ENCODE measurements around the gene IGLL1.
"Not testable (repeated sequence)": the region's sequence is repeated elsewhere in the genome, so short reads cannot be mapped to it uniquely, and the experiment has no call there.

Gene IGLL1

DNA sequence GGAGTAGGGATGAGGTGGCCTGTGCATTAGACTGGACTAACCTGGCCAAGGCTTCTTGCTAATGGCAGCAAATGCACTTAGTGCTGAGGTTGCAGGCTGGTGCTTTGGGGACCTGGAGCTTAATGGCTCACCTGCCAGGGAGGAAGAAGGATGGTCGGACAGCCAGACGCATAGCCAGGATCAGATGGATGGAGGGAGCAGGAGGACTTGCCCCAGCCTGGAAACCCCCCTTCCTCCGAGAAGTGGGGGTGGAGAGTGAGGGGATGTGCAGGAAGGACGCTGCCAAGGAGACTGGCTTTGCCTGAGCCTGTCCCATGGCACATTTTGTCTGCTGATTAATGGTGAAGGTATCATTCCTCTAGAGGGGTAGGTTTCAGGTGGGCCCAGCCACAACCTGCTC lies 17.9 kb downstream of the IGLL1 start:
- no peak for DNase-seq

DNA sequence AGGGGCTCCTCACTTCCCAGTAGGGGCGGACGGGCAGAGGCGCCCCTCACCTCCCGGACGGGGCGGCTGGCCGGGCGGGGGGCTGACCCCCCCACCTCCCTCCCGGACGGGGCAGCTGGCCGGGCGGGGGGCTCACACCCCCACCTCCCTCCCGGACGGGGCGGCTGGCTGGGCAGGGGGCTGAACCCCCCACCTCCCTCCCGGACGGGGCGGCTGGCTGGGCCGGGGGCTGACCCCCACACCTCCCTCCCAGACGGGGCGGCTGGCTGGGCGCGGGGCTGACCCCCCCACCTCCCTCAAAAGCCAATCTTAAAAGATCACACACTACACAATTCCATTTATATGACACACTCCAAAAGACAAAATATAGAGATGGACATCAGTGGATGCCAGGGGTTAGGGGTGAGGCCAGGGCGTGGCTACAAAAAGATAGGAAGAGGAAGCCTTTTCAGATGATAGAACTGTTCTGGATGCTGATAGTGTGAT lies 19.0 kb downstream of the IGLL1 start:
- not testable (repeated sequence) for DNase-seq

DNA sequence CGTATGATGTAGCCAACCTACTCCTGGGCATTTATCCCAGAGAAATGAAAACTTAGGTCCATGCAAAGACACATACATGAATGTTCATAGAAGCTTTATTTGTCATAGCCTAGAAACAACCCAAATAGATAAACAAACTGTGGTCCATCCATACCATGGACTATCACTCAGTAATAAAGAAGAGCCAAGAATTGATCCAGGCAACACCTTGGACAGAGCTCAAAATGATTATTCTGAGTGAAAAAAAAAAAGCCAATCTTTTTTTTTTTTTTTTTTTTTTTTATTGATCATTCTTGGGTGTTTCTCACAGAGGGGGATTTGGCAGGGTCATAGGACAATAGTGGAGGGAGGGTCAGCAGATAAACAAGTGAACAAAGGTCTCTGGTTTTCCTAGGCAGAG lies 19.9 kb downstream of the IGLL1 start:
- DNase-seq = not testable (repeated sequence)

DNA sequence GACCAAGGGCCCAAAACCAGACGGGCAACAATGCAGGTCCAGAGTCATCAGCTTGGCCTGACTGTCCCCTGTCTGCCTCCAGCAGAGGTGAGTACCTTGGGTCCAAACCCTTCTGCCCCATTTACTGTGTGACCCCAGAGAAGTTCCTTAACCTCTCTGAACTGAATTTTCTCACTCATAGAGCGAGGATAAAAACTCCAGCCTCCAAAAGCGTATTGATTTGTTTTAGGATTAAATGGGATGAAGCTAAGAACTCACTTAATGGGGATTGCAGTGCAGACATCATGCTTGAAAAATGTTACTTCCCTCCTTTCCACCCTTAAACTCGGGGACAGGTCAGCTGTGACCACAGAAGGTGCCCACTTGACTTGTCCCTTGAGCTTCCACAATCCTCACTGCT lies 22.6 kb downstream of the IGLL1 start:
- no peak for DNase-seq

DNA sequence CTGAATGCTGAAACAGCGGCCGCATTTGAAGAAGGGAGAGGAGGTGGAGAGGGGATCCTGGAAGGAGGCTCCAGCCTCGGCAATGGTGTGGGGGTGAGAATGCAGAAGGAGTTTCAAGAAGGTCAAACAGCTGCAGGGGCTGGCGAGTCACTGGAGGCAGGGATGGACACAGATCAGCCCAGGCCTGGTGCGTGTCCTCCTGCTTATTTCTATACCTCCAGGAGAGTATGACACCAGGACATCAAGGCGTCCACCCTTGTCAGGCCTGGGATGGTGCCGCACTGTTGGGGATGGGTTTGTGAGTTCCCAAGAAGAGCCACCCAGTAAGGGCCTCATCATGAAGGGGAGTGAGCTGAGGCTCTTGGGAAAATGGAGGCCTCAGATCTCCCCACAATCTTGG lies 23.1 kb downstream of the IGLL1 start:
- DNase-seq = no peak

DNA sequence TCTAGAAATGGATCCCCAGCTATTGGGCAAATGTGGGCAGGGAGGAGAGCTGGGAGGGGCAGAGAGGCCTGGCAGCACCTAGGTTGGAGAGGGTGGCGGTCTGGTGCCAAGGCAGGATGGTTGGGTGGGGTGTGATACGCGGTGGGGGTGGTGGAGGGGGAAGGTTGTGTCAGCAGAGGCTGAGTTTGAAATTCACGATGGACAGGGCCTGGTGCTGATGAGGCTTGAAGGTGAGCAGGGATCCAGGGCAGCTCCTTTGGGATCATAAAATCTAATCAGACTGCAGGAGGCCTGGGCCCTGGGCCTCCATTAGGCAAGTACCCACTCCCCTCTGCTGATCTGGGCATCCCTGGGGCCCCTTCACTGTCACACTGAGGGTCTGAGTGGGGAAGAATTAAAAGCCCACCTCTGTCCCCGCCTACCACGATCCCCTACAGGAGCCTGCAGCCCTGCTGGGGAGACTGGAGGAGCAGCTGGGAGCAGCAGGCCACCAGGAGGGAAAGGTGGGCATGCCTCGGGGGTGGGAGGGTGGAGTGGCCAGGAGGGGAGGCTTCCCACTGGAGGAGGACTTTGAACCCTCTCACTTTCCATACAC lies 24.0 kb downstream of the IGLL1 start:
- no peak for DNase-seq

DNA sequence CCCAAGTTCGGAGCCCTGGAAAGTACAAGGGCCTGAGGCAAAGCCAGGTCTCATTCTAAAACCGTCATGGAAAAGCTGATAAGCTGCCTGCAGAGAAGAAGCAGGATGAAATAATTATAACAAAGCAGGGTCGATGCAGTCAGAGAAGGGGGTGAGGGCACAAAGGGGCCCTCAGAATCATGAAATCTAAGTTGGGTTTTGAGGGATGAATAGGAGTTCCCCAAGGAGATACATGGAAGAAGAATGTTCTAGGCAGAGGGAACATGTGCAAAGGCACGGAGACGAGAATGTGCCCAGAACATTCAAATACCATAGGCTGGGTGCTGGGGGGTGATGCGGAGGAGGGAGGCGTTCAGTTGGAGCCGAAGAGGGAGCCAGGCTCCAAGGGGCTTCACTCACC lies 25.0 kb downstream of the IGLL1 start:
- DNase-seq = no peak

DNA sequence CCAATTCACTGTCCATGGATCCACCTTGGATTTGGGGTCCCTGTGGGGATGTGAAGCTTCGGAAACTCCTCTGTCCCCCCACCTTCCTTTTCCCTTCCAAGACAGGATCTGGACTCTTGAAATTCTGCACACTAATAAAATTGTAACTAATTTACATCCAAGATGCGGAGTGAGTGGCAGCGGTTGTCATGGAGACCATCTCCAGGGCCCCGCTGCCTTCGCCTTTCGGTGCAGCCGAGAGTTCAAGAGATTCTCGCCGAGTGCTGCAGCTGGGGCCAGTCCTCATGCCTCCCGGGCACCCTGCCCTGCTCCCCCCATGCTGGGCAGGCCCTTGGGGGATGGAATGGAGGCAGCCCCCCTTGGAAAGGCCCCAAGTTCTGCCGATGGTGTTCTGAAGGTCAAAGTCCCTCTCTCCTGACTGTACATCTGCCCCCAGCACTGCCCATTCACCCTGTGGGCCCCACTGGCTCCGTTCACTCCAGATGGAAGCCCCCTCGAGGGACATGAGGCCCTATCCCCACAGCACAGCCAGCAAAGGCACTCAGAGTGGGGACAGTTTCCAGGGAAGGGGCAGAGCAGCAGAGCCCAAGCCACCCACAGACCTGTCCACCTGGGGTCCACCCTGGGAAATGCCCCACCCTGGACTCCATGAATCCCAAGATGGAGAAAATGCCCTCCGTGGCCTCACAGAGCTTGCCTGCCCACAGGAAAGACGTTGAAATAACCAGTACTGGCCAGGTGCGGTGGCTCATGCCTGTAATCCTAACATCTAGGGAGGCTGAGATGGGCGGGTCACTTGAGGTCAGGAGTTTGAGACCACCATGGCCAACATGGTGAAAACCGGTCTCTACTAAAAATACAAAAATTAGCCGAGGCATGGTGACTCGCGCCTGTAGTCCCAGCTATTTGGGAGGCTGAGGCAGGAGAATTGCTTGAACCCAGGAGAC lies 25.9 kb downstream of the IGLL1 start:
- DNase-seq = no peak

DNA sequence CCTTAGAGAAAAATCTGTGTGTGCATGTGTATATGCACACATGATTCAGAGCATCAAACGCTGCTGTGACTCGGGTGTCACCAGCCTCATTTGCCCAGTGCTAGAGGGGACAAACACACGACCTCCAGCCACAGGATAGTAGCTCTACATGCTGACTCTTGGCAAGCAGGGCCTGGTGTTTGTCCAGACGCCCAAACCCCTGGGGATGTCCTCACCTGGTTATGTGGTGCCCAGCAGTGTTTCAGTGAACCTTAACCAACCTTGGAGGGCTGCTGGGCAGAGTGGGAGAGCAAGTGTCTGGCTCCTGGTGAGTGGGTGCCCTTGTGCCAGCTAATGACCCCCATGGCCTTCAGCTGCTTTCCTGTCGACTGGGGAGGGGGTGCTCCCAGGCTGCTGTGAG lies 26.7 kb downstream of the IGLL1 start:
- no peak for DNase-seq

DNA sequence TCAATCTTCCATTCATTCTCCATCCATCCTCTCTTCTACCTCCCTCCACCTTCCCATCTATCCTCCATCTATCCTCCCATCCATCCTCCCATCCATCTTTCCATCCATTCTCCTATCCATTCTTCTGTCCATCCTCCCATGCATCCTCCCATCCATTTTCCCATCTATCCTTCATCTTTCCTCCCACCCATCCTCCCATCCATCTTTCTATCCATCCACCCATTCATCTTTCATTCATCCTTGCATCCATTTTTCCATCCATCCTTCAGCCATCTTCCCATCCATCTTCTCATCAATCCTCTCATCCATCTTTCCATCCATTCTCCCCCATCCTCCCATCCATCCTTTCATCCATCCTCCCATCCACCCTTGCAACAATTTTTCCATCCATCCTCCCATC lies 27.5 kb downstream of the IGLL1 start:
- no peak for DNase-seq

DNA sequence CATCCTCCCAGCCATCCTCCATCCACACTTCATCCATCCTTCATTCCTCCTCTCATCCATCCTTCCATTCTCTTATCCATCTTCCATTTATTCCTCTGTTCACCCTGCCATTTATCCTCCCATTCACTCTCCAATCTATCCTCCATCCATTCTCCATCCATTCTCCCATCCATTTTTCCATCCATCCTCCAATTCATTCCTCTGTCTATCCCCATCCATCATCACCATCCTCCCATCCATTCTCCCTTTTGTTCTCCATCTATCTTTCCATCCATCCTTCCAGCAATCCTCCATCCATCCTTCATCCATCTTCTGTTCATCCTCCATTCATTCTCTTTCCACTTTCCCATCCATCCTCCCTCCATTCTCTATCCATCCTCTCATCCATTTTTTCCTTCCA lies 28.7 kb downstream of the IGLL1 start:
- no peak for DNase-seq

DNA sequence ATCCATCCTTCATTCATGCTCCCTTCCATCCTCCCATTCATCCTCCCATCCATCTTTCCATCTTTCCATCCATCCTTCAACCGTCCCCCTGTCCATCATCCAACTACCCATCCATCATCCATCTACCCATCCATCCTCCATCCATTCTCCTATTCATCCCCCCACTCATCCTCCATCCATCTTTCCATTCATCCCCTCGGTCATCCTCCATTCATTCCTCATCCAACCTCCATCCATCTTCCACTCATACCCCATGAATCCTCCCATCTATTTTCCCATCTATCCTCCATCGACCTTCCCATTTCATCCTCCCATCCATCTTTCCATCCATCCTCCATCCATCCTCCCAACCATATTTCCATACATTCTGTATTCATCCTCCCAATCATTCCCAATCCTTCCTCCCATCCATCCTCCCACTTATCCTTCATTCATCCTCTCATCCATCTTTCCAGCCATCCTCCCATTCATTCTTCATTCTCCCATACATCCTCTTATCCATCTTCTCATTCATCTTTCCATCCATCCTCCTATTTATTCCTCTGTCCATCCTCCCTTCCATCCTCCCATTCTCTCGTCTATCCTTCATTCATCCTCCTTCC lies 29.9 kb downstream of the IGLL1 start:
- DNase-seq = no peak

DNA sequence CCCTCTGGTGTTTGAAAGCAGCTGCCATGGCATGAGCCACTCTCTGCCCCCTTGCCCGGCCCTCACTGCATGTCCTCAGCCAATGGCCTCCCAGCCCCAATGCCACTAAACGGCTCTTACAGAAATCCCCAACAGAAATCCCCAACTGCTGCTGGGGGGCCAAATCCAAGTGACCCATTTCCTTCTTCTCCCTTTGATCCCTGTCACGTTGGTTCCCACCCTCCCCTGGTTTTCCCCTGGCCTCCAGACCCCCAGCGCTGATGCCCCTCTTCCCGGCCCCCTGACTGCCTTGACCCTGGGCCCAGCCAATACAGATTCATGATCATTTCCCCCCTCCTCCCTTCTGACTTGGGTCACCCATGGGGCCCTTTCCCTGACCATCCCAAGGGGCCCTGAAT lies 30.9 kb downstream of the IGLL1 start:
- DNase-seq = no peak

DNA sequence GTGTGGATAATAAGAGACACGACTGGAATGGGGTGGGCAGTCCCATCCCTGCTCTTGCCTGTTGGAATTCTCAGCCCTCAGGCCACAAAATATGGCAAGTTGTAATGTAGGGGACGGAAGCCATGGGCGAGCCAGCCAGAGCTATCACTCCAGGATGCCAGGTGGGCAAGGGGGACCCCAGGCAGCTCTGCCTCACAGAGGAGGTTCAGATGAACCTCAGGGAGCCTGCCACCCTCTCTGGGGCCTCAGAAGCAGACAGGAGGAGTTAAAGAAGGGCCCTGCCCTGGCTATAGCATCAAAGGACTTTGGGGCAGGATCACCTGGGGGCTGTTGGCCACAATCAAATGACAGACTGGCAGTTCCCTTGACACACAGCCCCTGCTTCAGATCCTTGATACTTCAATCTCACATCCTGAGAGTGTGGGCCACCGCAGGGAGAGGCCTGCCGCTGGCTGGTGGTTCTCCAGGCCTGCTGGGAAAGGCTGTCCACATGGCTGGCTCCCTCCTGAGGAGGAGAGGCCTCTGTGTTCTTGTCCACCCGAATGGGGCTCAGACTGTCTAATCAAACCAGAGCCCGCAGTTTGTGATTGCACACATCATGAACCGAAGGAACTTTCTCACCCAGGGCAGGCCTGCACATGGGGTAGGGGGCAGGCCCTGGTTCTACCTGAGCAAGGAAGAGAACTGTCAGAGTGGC lies 31.4 kb downstream of the IGLL1 start:
- no peak for DNase-seq

DNA sequence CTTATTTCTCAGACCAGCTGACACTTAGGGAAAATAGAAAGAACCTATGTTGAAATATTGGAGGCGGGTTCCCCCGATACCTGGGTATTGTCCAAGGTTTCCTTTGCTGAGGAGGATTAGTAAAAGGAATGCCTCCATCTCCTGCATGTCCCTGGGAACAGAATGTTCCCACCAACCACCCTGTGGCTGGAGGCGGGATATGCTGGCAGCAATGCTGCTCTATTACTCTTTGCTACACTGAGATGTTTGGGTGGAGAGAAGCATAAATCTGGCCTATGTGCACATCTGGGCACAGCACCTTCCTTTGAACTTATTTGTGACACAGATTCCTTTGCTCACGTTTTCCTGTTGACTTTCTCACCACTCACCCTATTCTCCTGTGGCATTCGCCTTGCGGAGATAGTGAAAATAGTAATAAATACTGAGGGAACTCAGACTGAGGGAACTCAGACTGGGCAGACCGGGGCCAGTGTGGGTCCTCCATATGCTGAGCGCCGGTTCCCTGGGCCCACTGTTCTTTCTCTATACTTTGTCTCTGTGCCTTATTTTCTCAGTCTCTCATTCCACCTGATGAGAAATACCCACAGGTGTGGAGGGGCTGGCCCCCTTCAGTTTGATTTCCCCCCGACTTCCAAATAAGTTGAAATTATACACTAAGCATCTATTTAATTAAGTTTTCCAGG lies 32.1 kb downstream of the IGLL1 start:
- DNase-seq = no peak

DNA sequence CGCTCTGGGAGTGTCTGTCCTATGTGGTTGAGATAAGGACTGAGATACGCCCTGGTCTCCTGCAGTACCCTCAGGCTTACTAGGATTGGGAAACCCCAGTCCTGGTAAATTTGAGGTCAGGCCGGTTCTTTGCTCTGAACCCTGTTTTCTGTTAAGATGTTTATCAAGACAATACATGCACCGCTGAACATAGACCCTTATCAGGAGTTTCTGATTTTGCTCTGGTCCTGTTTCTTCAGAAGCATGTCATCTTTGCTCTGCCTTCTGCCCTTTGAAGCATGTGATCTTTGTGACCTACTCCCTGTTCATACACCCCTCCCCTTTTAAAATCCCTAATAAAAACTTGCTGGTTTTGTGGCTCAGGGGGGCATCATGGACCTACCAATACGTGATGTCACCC lies 32.7 kb downstream of the IGLL1 start:
- DNase-seq = not testable (repeated sequence)

DNA sequence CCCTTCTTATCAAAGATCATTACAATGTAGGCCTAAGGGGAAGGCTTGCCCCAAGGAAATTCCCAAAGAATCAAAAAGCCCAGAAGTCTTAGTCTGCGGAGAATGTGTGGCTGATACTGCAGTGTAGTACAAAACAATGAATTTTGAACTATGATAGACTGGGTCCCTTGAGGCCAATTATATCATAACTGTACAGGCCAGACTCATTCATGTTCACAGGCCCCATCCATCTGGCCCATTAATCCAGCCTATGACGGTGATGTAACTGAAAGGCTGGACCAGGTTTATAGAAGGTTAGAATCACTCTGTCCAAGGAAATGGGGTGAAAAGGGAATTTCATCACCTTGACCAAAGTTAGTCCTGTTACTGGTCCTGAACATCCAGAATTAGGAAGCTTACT lies 35.2 kb downstream of the IGLL1 start:
- DNase-seq = no peak

DNA sequence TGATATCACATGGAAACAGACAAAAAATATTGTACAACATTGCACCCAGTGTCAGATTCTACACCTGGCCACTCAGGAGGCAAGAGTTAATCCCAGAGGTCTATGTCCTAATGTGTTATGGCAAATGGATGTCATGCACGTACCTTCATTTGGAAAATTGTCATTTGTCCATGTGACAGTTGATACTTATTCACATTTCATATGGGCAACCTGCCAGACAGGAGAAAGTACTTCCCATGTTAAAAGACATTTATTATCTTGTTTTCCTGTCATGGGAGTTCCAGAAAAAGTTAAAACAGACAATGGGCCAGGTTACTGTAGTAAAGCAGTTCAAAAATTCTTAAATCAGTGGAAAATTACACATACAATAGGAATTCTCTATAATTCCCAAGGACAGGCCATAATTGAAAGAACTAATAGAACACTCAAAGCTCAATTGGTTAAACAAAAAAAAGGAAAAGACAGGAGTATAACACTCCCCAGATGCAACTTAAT lies 36.5 kb downstream of the IGLL1 start:
- not testable (repeated sequence) for DNase-seq

DNA sequence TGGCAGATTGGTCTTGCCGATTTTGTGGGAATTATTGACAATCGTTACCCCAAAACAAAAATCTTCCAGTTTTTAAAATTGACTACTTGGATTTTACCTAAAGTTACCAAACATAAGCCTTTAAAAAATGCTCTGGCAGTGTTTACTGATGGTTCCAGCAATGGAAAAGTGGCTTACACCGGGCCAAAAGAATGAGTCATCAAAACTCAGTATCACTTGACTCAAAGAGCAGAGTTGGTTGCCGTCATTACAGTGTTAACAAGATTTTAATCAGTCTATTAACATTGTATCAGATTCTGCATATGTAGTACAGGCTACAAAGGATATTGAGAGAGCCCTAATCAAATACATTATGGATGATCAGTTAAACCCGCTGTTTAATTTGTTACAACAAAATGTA lies 37.2 kb downstream of the IGLL1 start:
- DNase-seq = no peak

DNA sequence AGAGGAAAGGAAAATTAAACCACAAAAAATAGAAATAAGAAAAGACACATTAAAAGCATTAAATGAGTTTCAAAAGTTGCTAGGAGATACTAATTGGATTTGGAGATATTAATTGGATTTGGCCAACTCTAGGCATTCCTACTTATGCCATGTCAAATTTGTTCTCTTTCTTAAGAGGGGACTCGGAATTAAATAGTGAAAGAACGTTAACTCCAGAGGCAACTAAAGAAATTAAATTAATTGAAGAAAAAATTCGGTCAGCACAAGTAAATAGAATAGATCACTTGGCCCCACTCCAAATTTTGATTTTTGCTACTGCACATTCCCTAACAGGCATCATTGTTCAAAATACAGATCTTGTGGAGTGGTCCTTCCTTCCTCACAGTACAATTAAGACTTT lies 37.7 kb downstream of the IGLL1 start:
- DNase-seq = not testable (repeated sequence)

DNA sequence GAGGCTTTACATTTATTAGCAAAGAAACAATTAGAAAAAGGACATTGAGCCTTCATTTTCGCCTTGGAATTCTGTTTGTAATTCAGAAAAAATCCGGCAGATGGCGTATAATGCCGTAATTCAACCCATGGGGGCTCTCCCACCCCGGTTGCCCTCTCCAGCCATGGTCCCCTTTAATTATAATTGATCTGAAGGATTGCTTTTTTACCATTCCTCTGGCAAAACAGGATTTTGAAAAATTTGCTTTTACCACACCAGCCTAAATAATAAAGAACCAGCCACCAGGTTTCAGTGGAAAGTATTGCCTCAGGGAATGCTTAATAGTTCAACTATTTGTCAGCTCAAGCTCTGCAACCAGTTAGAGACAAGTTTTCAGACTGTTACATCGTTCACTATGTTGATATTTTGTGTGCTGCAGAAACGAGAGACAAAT lies 38.2 kb downstream of the IGLL1 start:
- not testable (repeated sequence) for DNase-seq

DNA sequence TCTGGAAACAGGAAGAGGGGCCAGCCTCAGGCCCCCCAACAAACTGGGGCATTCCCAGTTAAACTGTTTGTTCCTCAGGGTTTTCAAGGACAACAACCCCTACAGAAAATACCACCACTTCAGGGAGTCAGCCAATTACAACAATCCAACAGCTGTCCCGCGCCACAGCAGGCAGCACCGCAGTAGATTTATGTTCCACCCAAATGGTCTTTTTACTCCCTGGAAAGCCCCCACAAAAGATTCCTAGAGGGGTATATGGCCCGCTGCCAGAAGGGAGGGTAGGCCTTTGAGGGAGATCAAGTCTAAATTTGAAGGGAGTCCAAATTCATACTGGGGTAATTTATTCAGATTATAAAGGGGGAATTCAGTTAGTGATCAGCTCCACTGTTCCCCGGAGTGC lies 39.3 kb downstream of the IGLL1 start:
- not testable (repeated sequence) for DNase-seq
